ENCODE measurements around the gene ITPR2. TPM values are rescaled to one million over a fixed set of nuclear protein-coding genes. Genes with fewer than 3 reads are reported as not detected.
"Not testable (repeated sequence)": the region's sequence is repeated elsewhere in the genome, so short reads cannot be mapped to it uniquely, and the experiment has no call there.

Gene ITPR2
- total RNA-seq, 1 donor from 2014 or later, result 14.6 TPM

GRCh38 chr12:26612203-26612602 is 220.8 kb downstream of the ITPR2 start:
- no peaks in the 10 kb centered on the region for H3K36me3 ChIP-seq (ENCODE audit: control insufficient read depth in 3 of 3, insufficient read depth in 3 of 3, low read length in 3 of 3)
- no peaks in the 10 kb centered on the region for H3K27me3 ChIP-seq (ENCODE audit: control insufficient read depth in 3 of 3, insufficient read depth in 3 of 3, low read length in 3 of 3)
- no peaks in the 10 kb centered on the region for H3K9me3 ChIP-seq (ENCODE audit: control insufficient read depth in 3 of 3, low read length in 3 of 3)
- no peak overlapping the region for H3K4me3 ChIP-seq (ENCODE audit: low read length in 3 of 3)
- no peak overlapping the region for H3K9ac ChIP-seq (ENCODE audit: low read depth in 1 of 3, low read length in 3 of 3)
- H3K4me1 ChIP-seq (ENCODE audit: control insufficient read depth in 3 of 3, insufficient read depth in 3 of 3, low read length in 3 of 3), result no peaks in the 10 kb centered on the region
- H3K27ac ChIP-seq (ENCODE audit: low read depth, low read length), result no peak overlapping the region

GRCh38 chr12:26611598-26611997 is 221.4 kb downstream of the ITPR2 start:
- Histone ChIP-seq H3K9me3 (ENCODE audit: control insufficient read depth in 3 of 3, low read length in 3 of 3) (no peaks in the 10 kb centered on the region), H3K4me3 (ENCODE audit: low read length in 3 of 3) (no peak overlapping the region), H3K9ac (ENCODE audit: low read depth in 1 of 3, low read length in 3 of 3) (no peak overlapping the region), H3K27me3 (ENCODE audit: control insufficient read depth in 3 of 3, insufficient read depth in 3 of 3, low read length in 3 of 3) (no peaks in the 10 kb centered on the region), H3K36me3 (ENCODE audit: control insufficient read depth in 3 of 3, insufficient read depth in 3 of 3, low read length in 3 of 3) (no peaks in the 10 kb centered on the region), H3K27ac (ENCODE audit: low read depth, low read length) (no peak overlapping the region), H3K4me1 (ENCODE audit: control insufficient read depth in 3 of 3, insufficient read depth in 3 of 3, low read length in 3 of 3) (no peaks in the 10 kb centered on the region)

- Histone ChIP-seq H3K27ac (ENCODE audit: low read depth, low read length) (no peak overlapping the region), H3K4me1 (ENCODE audit: control insufficient read depth in 3 of 3, insufficient read depth in 3 of 3, low read length in 3 of 3) (no peaks in the 10 kb centered on the region)
These were observed 222.2 kb downstream of the ITPR2 start for GRCh38 chr12:26610774-26611173.

GRCh38 chr12:26609986-26610385 is 223.0 kb downstream of the ITPR2 start:
- no peaks in the 10 kb centered on the region for H3K27me3 ChIP-seq (ENCODE audit: control insufficient read depth in 3 of 3, insufficient read depth in 3 of 3, low read length in 3 of 3)
- H3K36me3 ChIP-seq (ENCODE audit: control insufficient read depth in 3 of 3, insufficient read depth in 3 of 3, low read length in 3 of 3), result no peaks in the 10 kb centered on the region
- H3K27ac ChIP-seq (ENCODE audit: low read depth, low read length), result no peak overlapping the region
- no peaks in the 10 kb centered on the region for H3K4me1 ChIP-seq (ENCODE audit: control insufficient read depth in 3 of 3, insufficient read depth in 3 of 3, low read length in 3 of 3)
- H3K4me3 ChIP-seq (ENCODE audit: low read length in 3 of 3), result no peak overlapping the region
- H3K9me3 ChIP-seq (ENCODE audit: control insufficient read depth in 3 of 3, low read length in 3 of 3), result no peaks in the 10 kb centered on the region
- H3K9ac ChIP-seq (ENCODE audit: low read depth in 1 of 3, low read length in 3 of 3), result no peak overlapping the region

More at GRCh38 chr12:26610774-26611173, 222.2 kb downstream of the ITPR2 start:
- Histone ChIP-seq H3K9ac (ENCODE audit: low read depth in 1 of 3, low read length in 3 of 3) (no peak overlapping the region), H3K9me3 (ENCODE audit: control insufficient read depth in 3 of 3, low read length in 3 of 3) (no peaks in the 10 kb centered on the region), H3K27me3 (ENCODE audit: control insufficient read depth in 3 of 3, insufficient read depth in 3 of 3, low read length in 3 of 3) (no peaks in the 10 kb centered on the region), H3K36me3 (ENCODE audit: control insufficient read depth in 3 of 3, insufficient read depth in 3 of 3, low read length in 3 of 3) (no peaks in the 10 kb centered on the region), H3K4me3 (ENCODE audit: low read length in 3 of 3) (no peak overlapping the region)

- Histone ChIP-seq H3K9me3 (ENCODE audit: control insufficient read depth in 3 of 3, low read length in 3 of 3) (no peaks in the 10 kb centered on the region), H3K4me3 (ENCODE audit: low read length in 3 of 3) (no peak overlapping the region), H3K9ac (ENCODE audit: low read depth in 1 of 3, low read length in 3 of 3) (no peak overlapping the region), H3K36me3 (ENCODE audit: control insufficient read depth in 3 of 3, insufficient read depth in 3 of 3, low read length in 3 of 3) (no peaks in the 10 kb centered on the region), H3K27ac (ENCODE audit: low read depth, low read length) (no peak overlapping the region), H3K27me3 (ENCODE audit: control insufficient read depth in 3 of 3, insufficient read depth in 3 of 3, low read length in 3 of 3) (no peaks in the 10 kb centered on the region), H3K4me1 (ENCODE audit: control insufficient read depth in 3 of 3, insufficient read depth in 3 of 3, low read length in 3 of 3) (no peaks in the 10 kb centered on the region)
These were observed 224.3 kb downstream of the ITPR2 start for GRCh38 chr12:26608706-26609105.

GRCh38 chr12:26608273-26608672 is 224.7 kb downstream of the ITPR2 start:
- H3K9ac ChIP-seq (ENCODE audit: low read depth in 1 of 3, low read length in 3 of 3), result no peak overlapping the region
- no peaks in the 10 kb centered on the region for H3K4me1 ChIP-seq (ENCODE audit: control insufficient read depth in 3 of 3, insufficient read depth in 3 of 3, low read length in 3 of 3)
- H3K27ac ChIP-seq (ENCODE audit: low read depth, low read length), result no peak overlapping the region
- H3K27me3 ChIP-seq (ENCODE audit: control insufficient read depth in 3 of 3, insufficient read depth in 3 of 3, low read length in 3 of 3), result no peaks in the 10 kb centered on the region
- H3K36me3 ChIP-seq (ENCODE audit: control insufficient read depth in 3 of 3, insufficient read depth in 3 of 3, low read length in 3 of 3), result no peaks in the 10 kb centered on the region
- H3K4me3 ChIP-seq (ENCODE audit: low read length in 3 of 3), result no peak overlapping the region
- no peaks in the 10 kb centered on the region for H3K9me3 ChIP-seq (ENCODE audit: control insufficient read depth in 3 of 3, low read length in 3 of 3)

GRCh38 chr12:26606911-26607310 is 226.1 kb downstream of the ITPR2 start:
- Histone ChIP-seq H3K9me3 (ENCODE audit: control insufficient read depth in 3 of 3, low read length in 3 of 3) (no peaks in the 10 kb centered on the region), H3K36me3 (ENCODE audit: control insufficient read depth in 3 of 3, insufficient read depth in 3 of 3, low read length in 3 of 3) (no peaks in the 10 kb centered on the region), H3K27me3 (ENCODE audit: control insufficient read depth in 3 of 3, insufficient read depth in 3 of 3, low read length in 3 of 3) (no peaks in the 10 kb centered on the region), H3K4me1 (ENCODE audit: control insufficient read depth in 3 of 3, insufficient read depth in 3 of 3, low read length in 3 of 3) (no peaks in the 10 kb centered on the region), H3K27ac (ENCODE audit: low read depth, low read length) (no peak overlapping the region), H3K4me3 (ENCODE audit: low read length in 3 of 3) (no peak overlapping the region), H3K9ac (ENCODE audit: low read depth in 1 of 3, low read length in 3 of 3) (no peak overlapping the region)

GRCh38 chr12:26604813-26605212 is 228.2 kb downstream of the ITPR2 start:
- not testable (repeated sequence) for H3K36me3 ChIP-seq (ENCODE audit: control insufficient read depth in 3 of 3, insufficient read depth in 3 of 3, low read length in 3 of 3); H3K27ac ChIP-seq (ENCODE audit: low read depth, low read length); H3K27me3 ChIP-seq (ENCODE audit: control insufficient read depth in 3 of 3, insufficient read depth in 3 of 3, low read length in 3 of 3); H3K4me1 ChIP-seq (ENCODE audit: control insufficient read depth in 3 of 3, insufficient read depth in 3 of 3, low read length in 3 of 3); H3K9ac ChIP-seq (ENCODE audit: low read depth in 1 of 3, low read length in 3 of 3); H3K4me3 ChIP-seq (ENCODE audit: low read length in 3 of 3); H3K9me3 ChIP-seq (ENCODE audit: control insufficient read depth in 3 of 3, low read length in 3 of 3)

GRCh38 chr12:26599096-26599695 is 233.8 kb downstream of the ITPR2 start:
- Histone ChIP-seq H3K4me1 (ENCODE audit: control insufficient read depth in 3 of 3, insufficient read depth in 3 of 3, low read length in 3 of 3) (no peaks in the 10 kb centered on the region), H3K9ac (ENCODE audit: low read depth in 1 of 3, low read length in 3 of 3) (no peak overlapping the region), H3K36me3 (ENCODE audit: control insufficient read depth in 3 of 3, insufficient read depth in 3 of 3, low read length in 3 of 3) (peaks cover 3 to 12% (median 9%) of the 10 kb centered on the region in 3 donors), H3K4me3 (ENCODE audit: low read length in 3 of 3) (no peak overlapping the region), H3K9me3 (ENCODE audit: control insufficient read depth in 3 of 3, low read length in 3 of 3) (no peaks in the 10 kb centered on the region), H3K27me3 (ENCODE audit: control insufficient read depth in 3 of 3, insufficient read depth in 3 of 3, low read length in 3 of 3) (no peaks in the 10 kb centered on the region), H3K27ac (ENCODE audit: low read depth, low read length) (no peak overlapping the region)

- H3K36me3 ChIP-seq (ENCODE audit: control insufficient read depth in 3 of 3, insufficient read depth in 3 of 3, low read length in 3 of 3), result peaks cover 5 to 12% (median 7%) of the 10 kb centered on the region in 3 donors
- H3K27ac ChIP-seq (ENCODE audit: low read depth, low read length), result no peak overlapping the region
- H3K4me1 ChIP-seq (ENCODE audit: control insufficient read depth in 3 of 3, insufficient read depth in 3 of 3, low read length in 3 of 3), result no peaks in the 10 kb centered on the region
- H3K9me3 ChIP-seq (ENCODE audit: control insufficient read depth in 3 of 3, low read length in 3 of 3), result no peaks in the 10 kb centered on the region
- H3K4me3 ChIP-seq (ENCODE audit: low read length in 3 of 3), result no peak overlapping the region
- no peak overlapping the region for H3K9ac ChIP-seq (ENCODE audit: low read depth in 1 of 3, low read length in 3 of 3)
- no peaks in the 10 kb centered on the region for H3K27me3 ChIP-seq (ENCODE audit: control insufficient read depth in 3 of 3, insufficient read depth in 3 of 3, low read length in 3 of 3)
These were observed 237.2 kb downstream of the ITPR2 start for GRCh38 chr12:26595806-26596205.

Data from skeletal muscle tissue (tissue), 4 donors.